WI38 (cell line): ENCODE measurements around the gene NUP214.
"Not testable (repeated sequence)": the region's sequence is repeated elsewhere in the genome, so short reads cannot be mapped to it uniquely, and the experiment has no call there.

ENCODE experiments used
- H3K4me3 ChIP-seq: 2 replicates; pipeline ENCODE4 v1.5.1; 2011; ENCODE audit warnings: low read depth, mild to moderate bottlenecking, control low read depth, low read length
- CTCF ChIP-seq: IDR thresholded peaks from 2 replicates; pipeline ENCODE4 v1.5.1; 2012; ENCODE audit warnings: low read depth, mild to moderate bottlenecking, control low read depth, low read length

Gene NUP214

DNA sequence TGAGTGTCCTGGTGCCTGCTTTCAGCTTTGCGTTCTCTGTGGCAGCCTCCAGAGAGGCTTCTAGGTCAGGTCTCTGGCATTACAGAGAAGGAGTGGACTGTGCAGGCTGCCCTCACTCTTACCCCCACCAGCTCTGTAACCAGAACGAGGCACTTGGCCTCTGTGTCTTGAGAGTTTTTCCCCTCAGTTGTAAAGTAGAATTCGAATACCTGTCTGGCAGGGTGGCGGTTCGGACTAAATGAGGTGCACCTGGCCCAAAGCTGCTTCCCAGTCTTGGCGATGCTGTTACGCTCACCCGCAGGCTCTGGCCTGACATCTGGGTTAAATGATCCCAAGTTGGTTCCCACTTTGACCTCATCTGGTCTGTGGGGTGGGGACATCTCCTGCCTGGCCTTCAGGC is 110.8 kb downstream of the NUP214 start:
- no peak overlapping the region for H3K4me3 ChIP-seq
- TF ChIP-seq CTCF, result no peak

DNA sequence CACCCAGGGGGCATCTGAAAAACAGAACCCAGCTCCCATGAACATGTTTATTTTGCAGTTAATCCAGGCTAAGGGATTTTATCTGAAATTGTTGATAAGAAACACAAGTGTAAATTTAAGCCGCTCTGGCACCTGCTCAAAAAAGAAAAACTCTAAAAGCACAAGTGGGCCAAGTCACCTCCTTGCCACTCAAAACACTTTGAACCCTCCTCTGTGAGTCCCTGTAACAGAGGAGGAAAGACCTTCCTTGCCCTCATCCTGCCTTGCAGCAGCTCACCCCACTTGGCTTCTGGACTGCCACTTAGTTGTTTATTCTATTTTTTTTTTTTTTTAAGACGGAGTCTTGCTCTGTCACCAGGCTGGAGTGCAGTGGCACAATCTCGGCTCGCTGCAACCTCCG is 111.4 kb downstream of the NUP214 start:
- H3K4me3 ChIP-seq, result no peak overlapping the region

GRCh38 chr9:131237291-131237690 is 111.9 kb downstream of the NUP214 start:
- H3K4me3 ChIP-seq, result no peak overlapping the region
- TF ChIP-seq CTCF, result no peak

More for the DNA sequence above, 111.4 kb downstream of the NUP214 start:
- TF ChIP-seq CTCF, result no peak

GRCh38 chr9:131237931-131238401 is 112.6 kb downstream of the NUP214 start:
- no peak overlapping the region for H3K4me3 ChIP-seq
- no peak for TF ChIP-seq CTCF

DNA sequence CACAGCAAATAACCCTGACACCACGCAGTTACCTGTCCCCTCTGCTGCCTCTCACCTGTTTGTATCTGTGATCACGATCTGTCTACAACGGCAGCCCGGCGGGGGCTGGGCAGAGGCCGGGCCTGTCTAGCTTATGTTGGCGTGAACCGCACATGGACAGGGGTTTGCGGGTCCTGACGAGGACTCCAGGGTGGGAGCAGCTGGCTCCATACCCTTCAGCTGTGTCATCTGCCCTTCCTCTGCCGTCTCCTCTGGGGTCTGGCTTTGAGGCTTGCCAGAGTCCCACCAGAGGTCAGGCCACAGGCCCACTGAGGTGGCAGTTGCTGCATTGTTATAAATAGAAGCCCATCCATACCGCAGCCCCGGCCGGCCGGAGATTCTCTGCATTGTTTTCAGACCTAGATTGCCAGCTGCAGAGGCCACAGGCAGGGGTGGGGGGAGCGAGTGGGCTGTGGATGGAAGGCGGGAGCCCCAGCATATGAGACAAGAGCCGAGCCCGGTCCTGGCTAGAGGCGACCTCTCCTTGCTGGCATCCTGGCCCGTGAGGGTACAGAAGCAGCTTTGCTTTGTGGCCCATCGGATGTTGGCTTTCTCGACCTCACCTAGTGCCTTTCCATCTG is 113.1 kb downstream of the NUP214 start:
- no peak for TF ChIP-seq CTCF
- H3K4me3 ChIP-seq, result no peak overlapping the region

DNA sequence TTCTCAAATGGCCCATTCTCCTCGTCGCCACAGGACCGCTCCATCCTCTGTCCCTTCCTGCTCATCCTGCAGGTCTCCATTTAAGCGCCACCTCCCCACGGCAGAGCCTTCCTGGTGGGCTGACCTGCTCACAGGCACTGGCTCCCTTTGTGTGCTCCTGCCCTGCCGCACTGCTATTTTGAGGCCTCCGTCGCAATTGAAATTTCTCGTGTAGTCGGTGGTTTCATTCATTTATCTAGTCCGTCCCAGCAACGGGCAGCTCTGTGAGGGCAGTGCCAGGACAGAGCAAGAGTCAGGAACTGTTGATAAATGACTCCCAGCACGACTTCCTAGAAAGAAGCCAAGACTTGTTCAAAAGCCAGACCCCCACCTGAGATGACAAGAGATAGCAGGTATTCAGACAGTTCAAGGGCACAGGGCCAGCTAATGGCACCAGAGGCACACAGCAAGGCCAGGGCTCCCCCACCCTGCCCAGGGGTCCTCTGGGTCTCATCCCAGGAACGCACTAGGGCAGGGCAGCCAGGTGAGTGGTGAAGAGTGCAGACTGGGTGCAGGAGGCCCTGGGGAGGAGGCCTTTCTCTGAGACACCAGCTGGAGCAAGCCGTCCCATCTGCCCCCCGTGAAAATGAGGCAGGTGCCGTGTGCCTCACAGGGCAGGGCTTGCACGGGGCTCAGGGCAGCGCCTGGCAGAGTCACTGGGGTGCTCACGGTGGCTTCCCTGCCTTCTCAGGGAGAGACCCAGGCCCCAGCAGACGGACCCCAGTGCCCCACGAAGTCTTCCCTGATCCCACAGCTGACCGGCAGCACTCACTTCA is 114.0 kb downstream of the NUP214 start:
- TF ChIP-seq CTCF, result no peak

GRCh38 chr9:131240047-131240921 is 114.9 kb downstream of the NUP214 start:
- H3K4me3 ChIP-seq, result no peak overlapping the region
- TF ChIP-seq CTCF, result no peak

More for the DNA sequence above, 114.0 kb downstream of the NUP214 start:
- no peak overlapping the region for H3K4me3 ChIP-seq

DNA sequence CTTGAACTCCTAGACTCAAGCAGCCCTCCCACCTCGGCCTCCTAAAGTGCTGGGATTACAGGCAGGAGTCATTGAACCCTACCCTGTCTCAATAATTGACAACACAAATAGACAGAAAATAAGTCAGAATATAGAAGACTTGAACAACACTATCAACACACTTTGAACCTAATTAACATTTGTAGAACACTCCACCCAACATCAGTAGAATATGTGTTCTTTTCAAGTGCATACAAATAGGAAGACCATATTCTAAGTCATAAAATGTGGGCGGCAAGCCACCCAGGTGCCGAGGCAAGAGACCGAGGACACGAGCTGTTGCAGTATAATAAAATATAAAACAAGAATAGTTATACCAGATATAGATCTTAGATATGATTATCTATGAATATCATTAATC is 118.9 kb downstream of the NUP214 start:
- H3K4me3 ChIP-seq, result not testable (repeated sequence)
